K562 (cell line): ENCODE measurements around the gene RPTOR. TPM values are rescaled to one million over a fixed set of nuclear protein-coding genes. Genes with fewer than 3 reads are reported as not detected.
"Not testable (repeated sequence)": the region's sequence is repeated elsewhere in the genome, so short reads cannot be mapped to it uniquely, and the experiment has no call there.

Experiments used
- ATAC-seq: fragments of 200-7000 bp; cut with Tn5 transposase; 3 replicates; pipeline ENCODE4 v1.9.1; 2020; ENCODE audit warnings: moderate library complexity
- BruUV-seq: library from RNA; stranded (reverse); fragments of 400-500 nt; replicated peaks from 2 replicates; lab custom pipeline; 2021; lab: Mats Ljungman, UMichigan
- CTCF ChIA-PET: fragments of 300-600 bp; formaldehyde crosslinking; extraction: SDS; loops from one replicate; lab custom pipeline; 2021; ENCODE audit warnings: low intra/inter-chr PET ratio; lab: Yijun Ruan, JAX
- POLR2A ChIA-PET: fragments of 300-600, 350-650 bp; sonication (Branson Sonifier 250); formaldehyde crosslinking; extraction: SDS; loops from one replicate; lab custom pipeline; 2021; ENCODE audit warnings: antibody characterized with exemption, inconsistent platforms; lab: Yijun Ruan, JAX
- DNase-seq, 4 experiments: peaks; one replicate each; pipeline versions ENCODE4 v3.0.0 to v3.0.0-alpha.2; 2011 to 2018; ENCODE audit warnings: low spot score in 3 of 4, mixed read lengths in 3 of 4; ENCODE audit errors: extremely low read depth in 1 of 4
- FAIRE-seq: peaks from 2 replicates; lab custom pipeline; 2011; peaks lifted over from hg19 to GRCh38; lab: Jason Lieb, UNC
- H2AFZ ChIP-seq: 2 replicates; pipeline ENCODE4 v1.6.0; 2011; ENCODE audit warnings: low read depth, low read length, control low read depth, inconsistent platforms
- H3K27ac ChIP-seq: fragments of 200-600 bp; 3 replicates; pipeline ENCODE4 v1.8.0; 2011; ENCODE audit warnings: low read depth, mild to moderate bottlenecking, control low read depth, inconsistent platforms, low read length, moderate library complexity, mixed read lengths; ENCODE audit errors: extremely low read depth
- H3K27me3 ChIP-seq, 2 experiments: fragments of 300-600 bp in 1 of 2; 2 replicates in 1 of 2; 3 replicates in 1 of 2; pipeline versions ENCODE4 v1.6.0 to v1.8.0; 2011; ENCODE audit warnings: inconsistent platforms in 2 of 2, low read length in 2 of 2, mild to moderate bottlenecking in 1 of 2, mixed read lengths in 1 of 2, moderate library complexity in 1 of 2; ENCODE audit not compliant: control insufficient read depth in 2 of 2, insufficient read depth in 2 of 2
- H3K36me3 ChIP-seq: fragments of 300-600 bp; 3 replicates; pipeline ENCODE4 v1.8.0; 2011; ENCODE audit warnings: mild to moderate bottlenecking, low read length, inconsistent platforms; ENCODE audit not compliant: control insufficient read depth, insufficient read depth
- H3K4me1 ChIP-seq, 2 experiments: fragments of 200-600 bp in 1 of 2; replicated peaks in 1 of 2; 2 replicates in 1 of 2; 3 replicates in 1 of 2; pipeline versions ENCODE4 v1.5.1 to v1.8.0; 2011; ENCODE audit warnings: inconsistent platforms in 2 of 2, low read length in 2 of 2, mild to moderate bottlenecking in 1 of 2, mixed read lengths in 1 of 2, moderate library complexity in 1 of 2; ENCODE audit not compliant: control insufficient read depth in 2 of 2, insufficient read depth in 2 of 2
- H3K4me2 ChIP-seq: 2 replicates; pipeline ENCODE4 v1.6.1; 2011; ENCODE audit warnings: low read length, control low read depth, inconsistent platforms, mixed read lengths; ENCODE audit not compliant: insufficient read depth
- H3K4me3 ChIP-seq: fragments of 200-600 bp; sonication (generic), shearing (Covaris generic); 2 replicates; pipeline ENCODE4 v1.5.1; 2016; ENCODE audit warnings: control low read depth, inconsistent platforms
- H3K79me2 ChIP-seq: fragments of 200-600 bp; 3 replicates; pipeline ENCODE4 v1.8.0; 2011; ENCODE audit warnings: low read length, inconsistent platforms; ENCODE audit not compliant: control insufficient read depth, insufficient read depth
- H3K9ac ChIP-seq, 2 experiments: 2 replicates each; pipeline versions ENCODE4 v1.6.0 to v1.6.1; 2011; ENCODE audit warnings: low read depth in 2 of 2, low read length in 2 of 2, control low read depth in 1 of 2, inconsistent platforms in 1 of 2, mild to moderate bottlenecking in 1 of 2, mixed read lengths in 1 of 2; ENCODE audit not compliant: insufficient read depth in 1 of 2
- H3K9me1 ChIP-seq: one replicate; pipeline ENCODE4 v1.6.0; 2011; ENCODE audit warnings: inconsistent platforms, mild to moderate bottlenecking, low read length, moderate library complexity; ENCODE audit not compliant: control insufficient read depth, insufficient read depth
- H3K9me3 ChIP-seq: replicated peaks from 2 replicates; pipeline ENCODE4 v1.5.1; 2011; ENCODE audit warnings: low read depth, low read length, inconsistent platforms; ENCODE audit not compliant: control insufficient read depth, insufficient read depth
- H4K20me1 ChIP-seq: replicated peaks from 2 replicates; pipeline ENCODE4 v1.6.1; 2011; ENCODE audit warnings: low read length, inconsistent platforms, mixed read lengths; ENCODE audit not compliant: control insufficient read depth, insufficient read depth
- ELF4 ChIP-seq: fragments of 450-650 bp; formaldehyde crosslinking; IDR thresholded peaks from 2 replicates; pipeline ENCODE4 v1.4.0; 2022; ENCODE audit warnings: missing genetic modification characterization
- HDAC3 ChIP-seq: fragments of 450-650 bp; IDR thresholded peaks from 2 replicates; pipeline ENCODE4 v1.6.1; 2018; ENCODE audit warnings: borderline replicate concordance, mild to moderate bottlenecking, moderate library complexity; ENCODE audit not compliant: partially characterized antibody
- JUN ChIP-seq, 2 experiments: sonication (generic) in 1 of 2; formaldehyde crosslinking in 1 of 2; IDR thresholded peaks; 2 replicates each; pipeline versions ENCODE4 v1.6.1 to v1.8.0; 2012 to 2022; ENCODE audit warnings: borderline replicate concordance in 2 of 2, mild to moderate bottlenecking in 2 of 2, improper control_type of control experiment in 1 of 2, low read depth in 1 of 2, low read length in 1 of 2, missing genetic modification reagents in 1 of 2
- KLF13 ChIP-seq: fragments of 450-650 bp; IDR thresholded peaks from 2 replicates; pipeline ENCODE4 v1.6.1; 2016; ENCODE audit warnings: missing genetic modification characterization, low read depth, mild to moderate bottlenecking, missing compliant biosample characterization, moderate library complexity, borderline replicate concordance
- MED1 ChIP-seq: sonication (generic); formaldehyde crosslinking; IDR thresholded peaks from 2 replicates; pipeline ENCODE4 v1.8.1; 2023; ENCODE audit warnings: missing genetic modification reagents, borderline replicate concordance
- NCOR1 ChIP-seq: fragments of 450-650 bp; IDR thresholded peaks from 2 replicates; pipeline ENCODE4 v1.6.1; 2016; ENCODE audit warnings: mild to moderate bottlenecking, moderate library complexity
- NR3C1 ChIP-seq: sonication (generic); formaldehyde crosslinking; IDR thresholded peaks from 2 replicates; pipeline ENCODE4 v1.8.1; 2022; ENCODE audit warnings: missing genetic modification reagents
- NUFIP1 ChIP-seq: fragments of 450-650 bp; IDR thresholded peaks from 2 replicates; pipeline ENCODE4 v1.6.1; 2018; ENCODE audit not compliant: partially characterized antibody
- POLR2B ChIP-seq: fragments of 450-650 bp; IDR thresholded peaks from 2 replicates; pipeline ENCODE4 v1.6.1; 2018; ENCODE audit warnings: low read depth; ENCODE audit not compliant: partially characterized antibody
- SPI1 ChIP-seq: IDR thresholded peaks from 2 replicates; pipeline ENCODE4 v1.6.1; 2011; ENCODE audit warnings: low read depth, low read length, control low read depth, borderline replicate concordance
- TAF15 ChIP-seq: fragments of 200-400 bp; formaldehyde crosslinking; IDR thresholded peaks from 2 replicates; pipeline ENCODE4 v1.6.1; 2017; ENCODE audit warnings: mild to moderate bottlenecking, low read depth, low read length, moderate library complexity
- ZBTB34 ChIP-seq: fragments of 250-450 bp; sonication (Bioruptor Pico); IDR thresholded peaks from 2 replicates; pipeline ENCODE4 v1.8.0; 2021; ENCODE audit warnings: mild to moderate bottlenecking, moderate library complexity
- ZNF589 ChIP-seq: fragments of 200-800 bp; sonication (Bioruptor generic); IDR thresholded peaks from 2 replicates; pipeline ENCODE4 v1.6.1; 2016; ENCODE audit warnings: low read depth, missing genetic modification characterization, missing compliant biosample characterization
- WGBS: fragments of 100-300 bp; shearing (Covaris generic); methylation state at CpG from one replicate; pipeline ENCODE4 v1.1.6; 2016; ENCODE audit warnings: low coverage, mixed read lengths; ENCODE audit not compliant: insufficient coverage; ENCODE audit errors: missing lambda C conversion rate; 5-methylcytosine and 5-hydroxymethylcytosine counted together
- in situ Hi-C: fragments of 300-500 bp; cut with MboI; formaldehyde crosslinking; loops from 4 replicates; pipeline ENCODE4 v1.15.0; 2018; ENCODE audit warnings: inconsistent platforms, mixed read lengths
- intact Hi-C: fragments of 100-400 bp; cut with micrococcal nuclease; formaldehyde crosslinking; loops from 2 replicates; pipeline ENCODE4 v1.14.2; 2022
- polyA plus RNA-seq, 8 experiments: library from polyadenylated mRNA; depleted of rRNA in 4 of 8; stranded (reverse) in 5 of 8; unstranded in 3 of 8; fragments of >200 nt; fragmentation: Nextera tagmentation in 2 of 8; fragmentation: Illumina TruSeq in 1 of 8; extraction: Ambion mirVana in 2 of 8; extraction: Trizol in 1 of 8; gene quantifications; 2 replicates each; pipeline versions ENCODE4 v1.2.1 to v1.2.3, GENCODE V29; 2011 to 2014; ENCODE audit warnings: inconsistent platforms in 1 of 8, missing spikeins in 1 of 8
- total RNA-seq, 7 experiments: library from RNA; depleted of rRNA in 6 of 7; stranded (reverse); fragments of >200 nt in 6 of 7; fragmentation: Illumina TruSeq in 2 of 7; extraction: Trizol in 2 of 7; gene quantifications; 2 replicates each; pipeline versions ENCODE4 v1.2.1 to v1.2.3, GENCODE V29; 2011 to 2021; ENCODE audit warnings: low replicate concordance in 1 of 7

RPTOR gene
- total and polyA plus RNA-seq, 9 of the 15 experiments (the other 6 are each of a cell fraction or from before 2014, with no cell fraction given): 0.24 to 54.1 (median 10.2) TPM

- H3K9ac ChIP-seq, CTCF ChIA-PET, H3K9me3 ChIP-seq, DNase-seq, H3K27ac ChIP-seq, H2AFZ ChIP-seq, FAIRE-seq, H3K4me1 ChIP-seq, H3K9me1 ChIP-seq, H3K4me2 ChIP-seq, H3K4me3 ChIP-seq, ATAC-seq, H3K27me3 ChIP-seq, intact Hi-C loops, BruUV-seq, in situ Hi-C loops: not testable (repeated sequence)
- H4K20me1 ChIP-seq: peaks cover 19% of the 10 kb centered on the region
- peaks cover 46% of the 10 kb centered on the region for H3K79me2 ChIP-seq
- POLR2A ChIA-PET: interaction anchor here (1.4 kb wide), 1 partner anchor 10 kb away, joined by 5 read pairs; no protein-coding TSS in a partner anchor
- peaks cover 16% of the 10 kb centered on the region for H3K36me3 ChIP-seq
- 78% methylated on average over 6 of the region's 7 CpGs for WGBS
Observed at GRCh38 chr17:80628881-80629280, 84.2 kb downstream of the RPTOR start.

GRCh38 chr17:80629298-80630028 is 84.8 kb downstream of the RPTOR start:
- Histone ChIP-seq H3K9ac (no peak overlapping the region), H3K36me3 (peaks cover 16% of the 10 kb centered on the region), H3K9me3 (no peaks in the 10 kb centered on the region), H3K4me1 (peaks cover 4 to 7% of the 10 kb centered on the region in 2 experiments; a peak in 3 of 5 replicates), H3K27ac (no peak overlapping the region), H4K20me1 (peaks cover 24% of the 10 kb centered on the region), H3K9me1 (no peaks in the 10 kb centered on the region), H3K79me2 (peaks cover 48% of the 10 kb centered on the region), H3K4me2 (no peak overlapping the region), H3K27me3 (no peaks in the 10 kb centered on the region; a peak in 1 of 5 replicates), H3K4me3 (no peak overlapping the region), H2AFZ (no peak overlapping the region)
- ATAC-seq: no peak
- 82% methylated on average over 9 of the region's 13 CpGs for WGBS
- intact Hi-C loops (no loop called here), in situ Hi-C loops (no loop called here)
- no TSS peak for BruUV-seq
- FAIRE-seq: no peak
- no peak for DNase-seq
- POLR2A ChIA-PET: interaction anchor here (1.4 kb wide), 1 partner anchor 10 kb away, joined by 5 read pairs; no protein-coding TSS in a partner anchor
- CTCF ChIA-PET: no interaction called here
- TF ChIP-seq NR3C1 (CRISPR knock-in tag) (no peak), ELF4 (CRISPR knock-in tag) (no peak), JUN (IDR thresholded peaks at IDR 0.05; ENCODE audit: borderline replicate concordance, low read depth, low read length) (no peak), JUN (CRISPR knock-in tag; IDR thresholded peaks at IDR 0.05; ENCODE audit: borderline replicate concordance) (no peak), NCOR1 (no peak), ZNF589 (no peak), TAF15 (no peak), ZBTB34 (CRISPR knock-in tag) (no peak), POLR2B (no peak), KLF13 (tag) (no peak), HDAC3 (no peak), SPI1 (no peak), MED1 (CRISPR knock-in tag) (no peak), NUFIP1 (no peak)
